GM10266 (cell line): ENCODE results near the gene PPP2CA.

Source experiments
- DNase-seq: peaks from one replicate; pipeline ENCODE4 v3.0.0; 2012; ENCODE audit errors: extremely low spot score
- CTCF ChIP-seq: IDR thresholded peaks from 2 replicates; pipeline ENCODE4 v1.5.1; 2012; ENCODE audit warnings: mild to moderate bottlenecking, low read depth; ENCODE audit not compliant: control insufficient read depth, insufficient read depth; ENCODE audit errors: missing control alignments

The PPP2CA gene

GRCh38 chr5:134207696-134208095 lies 18.2 kb downstream of the PPP2CA start:
- no peak for DNase-seq
- no peak for TF ChIP-seq CTCF

- TF ChIP-seq CTCF, result no peak
- DNase-seq, result no peak
Measured at GRCh38 chr5:134206627-134207160, 19.2 kb downstream of the PPP2CA start.

- DNase-seq, result no peak
- TF ChIP-seq CTCF, result no peak
Measured at GRCh38 chr5:134204575-134204974, 21.3 kb downstream of the PPP2CA start.

- no peak for TF ChIP-seq CTCF
- no peak for DNase-seq
Measured at GRCh38 chr5:134203630-134204029, 22.2 kb downstream of the PPP2CA start.

GRCh38 chr5:134195666-134196065 lies 30.2 kb downstream of the PPP2CA start:
- no peak for DNase-seq
- TF ChIP-seq CTCF, result no peak

GRCh38 chr5:134189031-134189430 lies 36.8 kb downstream of the PPP2CA start:
- TF ChIP-seq CTCF, result no peak
- DNase-seq, result no peak

- TF ChIP-seq CTCF, result no peak
- DNase-seq, result no peak
Measured at GRCh38 chr5:134188092-134188491, 37.8 kb downstream of the PPP2CA start.
